Measurements from ENCODE around the gene CELF4. TPM values are rescaled to one million over a fixed set of nuclear protein-coding genes. Genes with fewer than 3 reads are reported as not detected.

Gene CELF4
- total RNA-seq, 1 experiment from 2014 or later = not detected

GRCh38 chr18:37412333-37412732 is 153.3 kb downstream of the CELF4 start:
- Histone ChIP-seq H3K9me3 (ENCODE audit: control insufficient read depth, insufficient read depth, low read depth, low read length) (no peaks in the 10 kb centered on the region), H3K4me1 (ENCODE audit: control insufficient read depth, insufficient read depth, low read length) (no peaks in the 10 kb centered on the region), H3K27me3 (ENCODE audit: control insufficient read depth, insufficient read depth, low read length) (no peaks in the 10 kb centered on the region), H3K27ac (ENCODE audit: low read length) (no peak overlapping the region), H3K36me3 (ENCODE audit: control insufficient read depth, insufficient read depth, low read length) (no peaks in the 10 kb centered on the region), H3K4me3 (ENCODE audit: low read depth in 2 of 2, low read length in 2 of 2) (no peak overlapping the region)
- POLR2A ChIA-PET = no interaction called here
- BruUV-seq (replicated peaks) = no TSS peak
- in situ Hi-C loops (cut with HindIII; ENCODE audit: low pct_unique_long_range_greater_than_20kb, low sequenced_read_pairs) (no loop called here), intact Hi-C loops (cut with micrococcal nuclease; ENCODE audit: unreplicated experiment) (no loop called here)
- ATAC-seq (no peak), DNase-seq (ENCODE audit: low read depth, low spot score) (no peak)
- CTCF ChIA-PET = no interaction called here
- TF ChIP-seq TCF7L2 (IDR thresholded peaks at IDR 0.05; ENCODE audit: low read depth, low read length) (no peak), REST (IDR thresholded peaks at IDR 0.05; ENCODE audit: insufficient read depth in 1 of 2, low read depth in 2 of 2, low read length in 1 of 2) (no peak), CTCF (IDR thresholded peaks at IDR 0.05) (no peak), SIN3A (IDR thresholded peaks at IDR 0.05; ENCODE audit: borderline replicate concordance, insufficient read depth, low read depth, low read length) (no peak), POLR2AphosphoS5 (IDR thresholded peaks at IDR 0.05; ENCODE audit: low read depth, low read length) (no peak)

GRCh38 chr18:37409878-37410277 is 155.7 kb downstream of the CELF4 start:
- DNase-seq (ENCODE audit: low read depth, low spot score) = no peak
- CTCF ChIA-PET = no interaction called here

GRCh38 chr18:37408676-37409265 is 156.8 kb downstream of the CELF4 start:
- Histone ChIP-seq H3K4me1 (ENCODE audit: control insufficient read depth, insufficient read depth, low read length) (no peaks in the 10 kb centered on the region), H3K27ac (ENCODE audit: low read length) (no peak overlapping the region), H3K4me3 (ENCODE audit: low read depth in 2 of 2, low read length in 2 of 2) (no peak overlapping the region), H3K9me3 (ENCODE audit: control insufficient read depth, insufficient read depth, low read depth, low read length) (no peaks in the 10 kb centered on the region), H3K36me3 (ENCODE audit: control insufficient read depth, insufficient read depth, low read length) (no peaks in the 10 kb centered on the region), H3K27me3 (ENCODE audit: control insufficient read depth, insufficient read depth, low read length) (no peaks in the 10 kb centered on the region)
- CTCF ChIA-PET = no interaction called here
- intact Hi-C loops (cut with micrococcal nuclease; ENCODE audit: unreplicated experiment) (no loop called here), in situ Hi-C loops (cut with HindIII; ENCODE audit: low pct_unique_long_range_greater_than_20kb, low sequenced_read_pairs) (no loop called here)
- no peak for DNase-seq (ENCODE audit: low read depth, low spot score)
- no peak for ATAC-seq
- BruUV-seq (replicated peaks) = no TSS peak
- TF ChIP-seq TCF7L2 (IDR thresholded peaks at IDR 0.05; ENCODE audit: low read depth, low read length) (no peak), REST (IDR thresholded peaks at IDR 0.05; ENCODE audit: insufficient read depth in 1 of 2, low read depth in 2 of 2, low read length in 1 of 2) (no peak), SIN3A (IDR thresholded peaks at IDR 0.05; ENCODE audit: borderline replicate concordance, insufficient read depth, low read depth, low read length) (no peak), CTCF (IDR thresholded peaks at IDR 0.05) (no peak), POLR2AphosphoS5 (IDR thresholded peaks at IDR 0.05; ENCODE audit: low read depth, low read length) (no peak)
- POLR2A ChIA-PET = no interaction called here

More at GRCh38 chr18:37409878-37410277, 155.7 kb downstream of the CELF4 start:
- POLR2A ChIA-PET = no interaction called here
- in situ Hi-C loops (cut with HindIII; ENCODE audit: low pct_unique_long_range_greater_than_20kb, low sequenced_read_pairs) (no loop called here), intact Hi-C loops (cut with micrococcal nuclease; ENCODE audit: unreplicated experiment) (no loop called here)
- no peak for ATAC-seq
- Histone ChIP-seq H3K36me3 (ENCODE audit: control insufficient read depth, insufficient read depth, low read length) (no peaks in the 10 kb centered on the region), H3K4me1 (ENCODE audit: control insufficient read depth, insufficient read depth, low read length) (no peaks in the 10 kb centered on the region), H3K9me3 (ENCODE audit: control insufficient read depth, insufficient read depth, low read depth, low read length) (no peaks in the 10 kb centered on the region), H3K27me3 (ENCODE audit: control insufficient read depth, insufficient read depth, low read length) (no peaks in the 10 kb centered on the region), H3K27ac (ENCODE audit: low read length) (no peak overlapping the region), H3K4me3 (ENCODE audit: low read depth in 2 of 2, low read length in 2 of 2) (no peak overlapping the region)
- BruUV-seq (replicated peaks) = no TSS peak
- TF ChIP-seq SIN3A (IDR thresholded peaks at IDR 0.05; ENCODE audit: borderline replicate concordance, insufficient read depth, low read depth, low read length) (no peak), TCF7L2 (IDR thresholded peaks at IDR 0.05; ENCODE audit: low read depth, low read length) (no peak)
